Fibroblast of lung (primary cell): ENCODE measurements around the gene SLC24A3. TPM values are rescaled to one million over a fixed set of nuclear protein-coding genes. Genes with fewer than 3 reads are reported as not detected.

Experiments
- DNase-seq, 2 donors: peaks; one replicate each; pipeline versions ENCODE4 v3.0.0 to v3.0.0-alpha.2; 2010; ENCODE audit warnings: low read depth in 2 of 2
- H2AFZ ChIP-seq: 2 replicates; pipeline ENCODE4 v1.5.1; 2012; ENCODE audit warnings: low read length, control low read depth, inconsistent platforms
- H3K27ac ChIP-seq: 2 replicates; pipeline ENCODE4 v1.5.1; 2011; ENCODE audit warnings: low read length, control low read depth; ENCODE audit not compliant: insufficient read depth
- H3K27me3 ChIP-seq: 2 replicates; pipeline ENCODE4 v1.5.1; 2011; ENCODE audit warnings: mild to moderate bottlenecking, low read length; ENCODE audit not compliant: control insufficient read depth, insufficient read depth
- H3K36me3 ChIP-seq: 2 replicates; pipeline ENCODE4 v1.5.1; 2011; ENCODE audit warnings: low read length; ENCODE audit not compliant: control insufficient read depth, insufficient read depth
- H3K4me1 ChIP-seq: 2 replicates; pipeline ENCODE4 v1.5.1; 2011; ENCODE audit warnings: low read length; ENCODE audit not compliant: control insufficient read depth, insufficient read depth; ENCODE audit errors: extremely low read depth
- H3K4me2 ChIP-seq: 2 replicates; pipeline ENCODE4 v1.5.1; 2011; ENCODE audit warnings: low read length, control low read depth; ENCODE audit not compliant: insufficient read depth; ENCODE audit errors: extremely low read depth
- H3K4me3 ChIP-seq, 4 experiments: fragments of 200-600 bp in 1 of 4; sonication (generic) in 1 of 4; replicated peaks in 1 of 4; 2 replicates each; pipeline ENCODE4 v1.5.1; 2011 to 2016; ENCODE audit warnings: low read length in 4 of 4, low read depth in 3 of 4, mild to moderate bottlenecking in 3 of 4, control low read depth in 2 of 4, inconsistent platforms in 1 of 4, mixed read lengths in 1 of 4; ENCODE audit not compliant: insufficient read depth in 1 of 4; ENCODE audit errors: control extremely low read depth in 1 of 4
- H3K79me2 ChIP-seq: 2 replicates; pipeline ENCODE4 v1.5.1; 2012; ENCODE audit warnings: mild to moderate bottlenecking, low read length, inconsistent platforms; ENCODE audit not compliant: control insufficient read depth, insufficient read depth
- H3K9ac ChIP-seq: 2 replicates; pipeline ENCODE4 v1.5.1; 2011; ENCODE audit warnings: mild to moderate bottlenecking, low read length, control low read depth; ENCODE audit not compliant: insufficient read depth
- H3K9me3 ChIP-seq: 2 replicates; pipeline ENCODE4 v1.5.1; 2012; ENCODE audit warnings: low read depth, low read length; ENCODE audit not compliant: control insufficient read depth, insufficient read depth
- H4K20me1 ChIP-seq: 2 replicates; pipeline ENCODE4 v1.5.1; 2011; ENCODE audit warnings: low read length; ENCODE audit not compliant: control insufficient read depth, insufficient read depth; ENCODE audit errors: extremely low read depth
- CTCF ChIP-seq, 2 donors: IDR thresholded peaks in 1 of 2; conservative IDR thresholded peaks in 1 of 2; 1 replicate in 1 of 2; 2 replicates in 1 of 2; pipeline ENCODE4 v1.5.1; 2011 to 2012; ENCODE audit warnings: low read length in 2 of 2, control low read depth in 1 of 2, inconsistent platforms in 1 of 2, low read depth in 1 of 2, mild to moderate bottlenecking in 1 of 2
- EZH2 ChIP-seq: IDR thresholded peaks from 2 replicates; pipeline ENCODE4 v1.5.1; 2012; ENCODE audit warnings: low read length, control low read depth, mild to moderate bottlenecking; ENCODE audit errors: missing control alignments
- polyA plus RNA-seq, 2 donors: library from polyadenylated mRNA; depleted of rRNA in 1 of 2; stranded (reverse) in 1 of 2; unstranded in 1 of 2; fragments of >200 nt; gene quantifications; 2 replicates each; pipeline ENCODE4 v1.2.1, GENCODE V29; 2011 to 2012; ENCODE audit warnings: missing spikeins in 1 of 2
- total RNA-seq: library from RNA; depleted of rRNA; stranded (reverse); fragments of >200 nt; gene quantifications from 2 replicates; pipeline ENCODE4 v1.2.1, GENCODE V29; 2014

Gene SLC24A3
- total and polyA plus RNA-seq, 2 donors (not counting 1 experiment from before 2014, with no cell fraction given), result 0.03 to 1.8 TPM

GRCh38 chr20:19568128-19568527, 355.7 kb downstream of the SLC24A3 start:
- Histone ChIP-seq H3K79me2 (no peaks in the 10 kb centered on the region), H4K20me1 (no peaks in the 10 kb centered on the region), H3K9me3 (no peaks in the 10 kb centered on the region), H3K36me3 (no peaks in the 10 kb centered on the region), H3K9ac (no peak overlapping the region), H3K4me1 (no peaks in the 10 kb centered on the region), H3K27me3 (no peaks in the 10 kb centered on the region), H3K27ac (no peak overlapping the region), H3K4me2 (no peak overlapping the region), H3K4me3 (no peak overlapping the region), H2AFZ (no peak overlapping the region)
- TF ChIP-seq EZH2 (no peak), CTCF (conservative IDR thresholded peaks at IDR 0.05 in 1 of 2, IDR thresholded peaks at IDR 0.05 in 1 of 2; ENCODE audit: low read depth in 1 of 2, low read length in 2 of 2) (no peak)
- DNase-seq, result no peak

- Histone ChIP-seq H3K79me2 (no peaks in the 10 kb centered on the region), H3K36me3 (no peaks in the 10 kb centered on the region), H3K4me2 (no peak overlapping the region), H3K4me3 (no peak overlapping the region), H4K20me1 (no peaks in the 10 kb centered on the region), H3K4me1 (no peaks in the 10 kb centered on the region), H3K27me3 (no peaks in the 10 kb centered on the region), H3K9ac (no peak overlapping the region), H2AFZ (no peak overlapping the region), H3K9me3 (no peaks in the 10 kb centered on the region), H3K27ac (no peak overlapping the region)
- TF ChIP-seq CTCF (conservative IDR thresholded peaks at IDR 0.05 in 1 of 2, IDR thresholded peaks at IDR 0.05 in 1 of 2; ENCODE audit: low read depth in 1 of 2, low read length in 2 of 2), result no peak
- no peak for TF ChIP-seq EZH2
- DNase-seq, result no peak
These were observed 359.6 kb downstream of the SLC24A3 start for GRCh38 chr20:19571996-19572395.

- TF ChIP-seq CTCF (conservative IDR thresholded peaks at IDR 0.05 in 1 of 2, IDR thresholded peaks at IDR 0.05 in 1 of 2; ENCODE audit: low read depth in 1 of 2, low read length in 2 of 2) (no peak), EZH2 (no peak)
- Histone ChIP-seq H3K79me2 (no peaks in the 10 kb centered on the region), H3K27me3 (no peaks in the 10 kb centered on the region), H4K20me1 (no peaks in the 10 kb centered on the region), H3K36me3 (no peaks in the 10 kb centered on the region), H3K27ac (no peak overlapping the region), H3K4me3 (no peak overlapping the region), H3K4me2 (no peak overlapping the region), H3K4me1 (no peaks in the 10 kb centered on the region), H2AFZ (no peak overlapping the region), H3K9me3 (no peaks in the 10 kb centered on the region), H3K9ac (no peak overlapping the region)
- no peak for DNase-seq
These were observed 365.2 kb downstream of the SLC24A3 start for GRCh38 chr20:19577692-19578091.
